GM21528 (cell line): ENCODE measurements around the gene ARHGAP15.
A peak's percentile ranks its signal among the peaks of the same experiment; 100 is the strongest.

Experiments used
- ATAC-seq: cut with Tn5 transposase; IDR thresholded peaks from one replicate; pipeline ENCODE4 v1.9.1; 2021; ENCODE audit warnings: mild to moderate bottlenecking, moderate library complexity; ENCODE audit not compliant: unreplicated experiment, low FRiP score

Gene ARHGAP15

GRCh38 chr2:143433840-143434239 is 304.6 kb downstream of the ARHGAP15 start:
- ATAC-seq = no peak

- no peak for ATAC-seq
Observed at GRCh38 chr2:143434445-143434844, 305.2 kb downstream of the ARHGAP15 start.

GRCh38 chr2:143435131-143435530 is 305.9 kb downstream of the ARHGAP15 start:
- ATAC-seq = no peak

GRCh38 chr2:143436951-143437350 is 307.7 kb downstream of the ARHGAP15 start:
- ATAC-seq = no peak

GRCh38 chr2:143440411-143441012 is 311.3 kb downstream of the ARHGAP15 start:
- ATAC-seq = no peak

- ATAC-seq = no peak
Observed at GRCh38 chr2:143442193-143442592, 313.0 kb downstream of the ARHGAP15 start.

- peak; percentile 64 for ATAC-seq
Observed at GRCh38 chr2:143451642-143452281, 322.5 kb downstream of the ARHGAP15 start.

GRCh38 chr2:143452817-143453451 is 323.7 kb downstream of the ARHGAP15 start:
- peak; percentile 62 for ATAC-seq

- ATAC-seq = no peak
Observed at GRCh38 chr2:143453981-143454511, 324.8 kb downstream of the ARHGAP15 start.

- no peak for ATAC-seq
Observed at GRCh38 chr2:143455317-143455716, 326.1 kb downstream of the ARHGAP15 start.

- ATAC-seq = no peak
Observed at GRCh38 chr2:143458258-143459190, 329.3 kb downstream of the ARHGAP15 start.

- ATAC-seq = no peak
Observed at GRCh38 chr2:143460382-143460781, 331.2 kb downstream of the ARHGAP15 start.

GRCh38 chr2:143463719-143464118 is 334.5 kb downstream of the ARHGAP15 start:
- peak; percentile 62 for ATAC-seq

- ATAC-seq = no peak
Observed at GRCh38 chr2:143466391-143466790, 337.2 kb downstream of the ARHGAP15 start.

GRCh38 chr2:143467011-143467410 is 337.8 kb downstream of the ARHGAP15 start:
- no peak for ATAC-seq

- ATAC-seq = peak; percentile 74
Observed at GRCh38 chr2:143468341-143468888, 339.2 kb downstream of the ARHGAP15 start.

- ATAC-seq = no peak
Observed at GRCh38 chr2:143469323-143469722, 340.1 kb downstream of the ARHGAP15 start.

GRCh38 chr2:143471550-143471949 is 342.3 kb downstream of the ARHGAP15 start:
- no peak for ATAC-seq

- no peak for ATAC-seq
Observed at GRCh38 chr2:143473216-143473615, 344.0 kb downstream of the ARHGAP15 start.

GRCh38 chr2:143473820-143474219 is 344.6 kb downstream of the ARHGAP15 start:
- ATAC-seq = no peak
